ENCODE measurements around the gene KIR3DL3.

- TF ChIP-seq ZFP30 (CRISPR knock-in tag; IDR thresholded peaks at IDR 0.05) (no peak), ZNF8 (CRISPR knock-in tag; IDR thresholded peaks at IDR 0.05) (no peak), GLIS3 (CRISPR knock-in tag; IDR thresholded peaks at IDR 0.05) (no peak), TCF4 (CRISPR knock-in tag; IDR thresholded peaks at IDR 0.05; ENCODE audit: borderline replicate concordance) (no peak), PATZ1 (CRISPR knock-in tag; IDR thresholded peaks at IDR 0.05; ENCODE audit: borderline replicate concordance) (no peak), TOX (CRISPR knock-in tag; IDR thresholded peaks at IDR 0.05; ENCODE audit: borderline replicate concordance) (no peak)
Measured at GRCh38 chr19:54729416-54730188, 5.4 kb downstream of the KIR3DL3 start.
